Activated T-cell treated with anti-CD3 and anti-CD28 coated beads, Interleukin-2, amount 50 U/mL, for 24 hours (primary cell): ENCODE measurements around the gene DIAPH2.

Source experiments
- DNase-seq: peaks from one replicate; pipeline ENCODE4 v3.0.0-alpha.2; 2020
- H3K27ac Mint-ChIP-seq: 2 replicates; pipeline ENCODE4 v1.8.0; 2020; ENCODE audit warnings: mild to moderate bottlenecking, mixed read lengths
- H3K27me3 Mint-ChIP-seq: 2 replicates; pipeline ENCODE4 v1.8.0; 2020; ENCODE audit warnings: mixed read lengths
- H3K36me3 Mint-ChIP-seq: 2 replicates; pipeline ENCODE4 v1.8.0; 2020; ENCODE audit warnings: low read depth, mixed read lengths
- H3K4me1 Mint-ChIP-seq: 2 replicates; pipeline ENCODE4 v1.8.0; 2020; ENCODE audit warnings: low read depth, mixed read lengths
- H3K4me3 Mint-ChIP-seq: 2 replicates; pipeline ENCODE4 v1.8.0; 2020; ENCODE audit warnings: mild to moderate bottlenecking, moderate library complexity, mixed read lengths
- H3K9me3 Mint-ChIP-seq: 2 replicates; pipeline ENCODE4 v1.8.0; 2020; ENCODE audit warnings: mixed read lengths

DIAPH2 gene

DNA sequence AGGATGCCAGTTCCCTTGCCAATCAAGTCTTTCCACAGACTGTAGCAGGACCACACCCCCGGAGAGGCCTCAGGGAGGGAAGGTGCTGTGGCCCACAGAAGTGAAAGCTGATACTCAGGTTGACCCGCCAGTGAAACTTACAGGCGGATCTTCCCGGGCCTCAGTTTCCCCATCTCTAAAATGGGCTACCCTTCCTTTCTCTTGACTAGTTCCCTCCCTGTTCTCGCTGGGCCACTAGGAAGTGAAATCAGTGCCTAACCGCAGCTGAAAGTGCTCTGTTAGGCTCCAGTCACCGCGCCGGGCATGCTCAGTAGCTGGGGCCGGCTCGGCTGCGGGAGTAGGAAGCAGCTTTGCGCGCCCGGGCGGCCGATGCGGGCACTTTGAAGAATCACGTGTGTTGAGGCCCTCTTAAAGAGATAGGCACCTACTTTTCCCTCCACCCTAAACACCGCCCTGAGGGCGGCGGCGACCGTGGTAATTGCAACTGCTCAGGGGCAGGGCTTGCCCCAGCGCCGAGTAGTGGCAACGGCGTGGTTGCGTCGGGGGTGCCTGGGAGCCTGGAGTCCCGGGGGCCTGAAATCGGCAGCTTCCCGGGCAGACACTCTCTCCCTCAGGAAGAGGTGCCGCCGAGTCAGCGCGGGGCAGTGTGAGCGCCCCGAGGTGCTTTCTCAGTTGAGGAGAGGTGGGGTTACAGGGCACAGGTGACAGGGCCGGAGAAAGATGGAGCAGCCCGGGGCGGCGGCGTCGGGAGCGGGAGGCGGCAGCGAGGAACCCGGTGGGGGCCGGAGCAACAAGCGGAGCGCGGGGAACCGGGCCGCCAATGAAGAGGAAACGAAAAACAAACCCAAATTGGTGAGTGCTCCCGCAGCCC, at the start of gene DIAPH2:
Gene DIAPH2 (plus strand): TSS at position 504 of the 871 bp plus-strand sequence.
- Mint-ChIP-seq H3K4me1 (peaks cover 35% of the 10 kb centered on the region), H3K27ac (peak within 1 kb of the TSS; percentile 94)
- peak; percentile 77 for DNase-seq

GRCh38 chrX:96650023-96650422, 34.6 kb upstream of the DIAPH2 start:
- no peaks in the 10 kb centered on the region for H3K9me3 Mint-ChIP-seq
- H3K4me1 Mint-ChIP-seq, result no peaks in the 10 kb centered on the region
- peaks cover 33% of the 10 kb centered on the region for H3K27me3 Mint-ChIP-seq
- DNase-seq, result no peak
- no peak overlapping the region for H3K27ac Mint-ChIP-seq
- H3K4me3 Mint-ChIP-seq, result no peak overlapping the region
- H3K36me3 Mint-ChIP-seq, result no peaks in the 10 kb centered on the region

More for the DNA sequence above, at the start of gene DIAPH2:
- peak within 1 kb of the TSS; percentile 89 for H3K4me3 Mint-ChIP-seq
- H3K27me3 Mint-ChIP-seq, result peaks cover 29% of the 10 kb centered on the region
- H3K9me3 Mint-ChIP-seq, result no peaks in the 10 kb centered on the region
- H3K36me3 Mint-ChIP-seq, result peaks cover 2% of the 10 kb centered on the region

DNA sequence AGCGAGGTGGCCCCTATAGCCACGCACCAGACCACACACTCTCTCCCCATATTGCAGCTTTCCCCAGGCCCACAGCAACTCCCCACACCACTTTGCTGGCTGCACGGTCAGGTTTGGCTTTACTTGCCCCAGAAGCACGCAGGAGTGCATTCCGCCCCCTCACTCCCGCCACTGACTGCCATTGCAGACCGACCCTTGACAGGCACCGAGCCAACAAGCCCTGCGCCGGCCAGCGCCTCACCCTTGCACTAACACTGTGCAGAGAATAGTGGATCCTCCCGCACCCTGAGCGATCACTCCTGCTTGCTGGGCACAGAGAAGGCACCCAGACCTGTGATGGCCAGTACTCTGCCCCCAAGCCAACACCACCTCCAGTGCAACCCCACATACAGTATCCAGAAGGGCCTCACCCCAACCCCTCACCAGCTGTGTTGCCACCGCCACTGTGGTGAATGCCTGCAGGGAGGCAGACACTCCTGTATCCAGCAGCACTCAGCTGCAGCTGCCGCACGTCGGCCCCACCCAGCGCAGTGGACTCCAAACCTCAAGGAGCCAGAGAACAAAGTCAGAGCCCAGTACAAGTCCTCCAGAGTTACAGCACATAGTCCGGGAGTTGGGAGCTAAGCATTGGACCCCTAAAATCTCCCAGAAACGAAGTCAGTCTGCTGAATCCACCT, 28.6 kb upstream of the DIAPH2 start:
- peaks cover 38% of the 10 kb centered on the region for H3K27me3 Mint-ChIP-seq
- no peaks in the 10 kb centered on the region for H3K36me3 Mint-ChIP-seq
- H3K27ac Mint-ChIP-seq, result no peak overlapping the region
- H3K4me1 Mint-ChIP-seq, result no peaks in the 10 kb centered on the region
- DNase-seq, result no peak
- H3K9me3 Mint-ChIP-seq, result no peaks in the 10 kb centered on the region
- no peak overlapping the region for H3K4me3 Mint-ChIP-seq

GRCh38 chrX:96682516-96682915, 2.1 kb upstream of the DIAPH2 start:
- Mint-ChIP-seq H3K4me1 (peaks cover 30% of the 10 kb centered on the region), H3K36me3 (peaks cover 2% of the 10 kb centered on the region), H3K27me3 (peaks cover 26% of the 10 kb centered on the region), H3K4me3 (no peak overlapping the region), H3K9me3 (no peaks in the 10 kb centered on the region), H3K27ac (no peak overlapping the region)
- DNase-seq, result no peak

- no peak for DNase-seq
- peaks cover 35% of the 10 kb centered on the region for H3K4me1 Mint-ChIP-seq
- H3K27me3 Mint-ChIP-seq, result peaks cover 29% of the 10 kb centered on the region
- peak overlapping the region; percentile 89 for H3K4me3 Mint-ChIP-seq
- peaks cover 2% of the 10 kb centered on the region for H3K36me3 Mint-ChIP-seq
- peak overlapping the region; percentile 94 for H3K27ac Mint-ChIP-seq
- H3K9me3 Mint-ChIP-seq, result no peaks in the 10 kb centered on the region
These were observed 674 bp upstream of the DIAPH2 start for GRCh38 chrX:96683997-96684338.

- peaks cover 29% of the 10 kb centered on the region for H3K27me3 Mint-ChIP-seq
- H3K4me1 Mint-ChIP-seq, result peaks cover 35% of the 10 kb centered on the region
- H3K9me3 Mint-ChIP-seq, result no peaks in the 10 kb centered on the region
- H3K36me3 Mint-ChIP-seq, result peaks cover 2% of the 10 kb centered on the region
- peak overlapping the region; percentile 89 for H3K4me3 Mint-ChIP-seq
- H3K27ac Mint-ChIP-seq, result peak overlapping the region; percentile 94
- peak; percentile 54 for DNase-seq
These were observed 813 bp downstream of the DIAPH2 start for GRCh38 chrX:96685210-96686099.

DNA sequence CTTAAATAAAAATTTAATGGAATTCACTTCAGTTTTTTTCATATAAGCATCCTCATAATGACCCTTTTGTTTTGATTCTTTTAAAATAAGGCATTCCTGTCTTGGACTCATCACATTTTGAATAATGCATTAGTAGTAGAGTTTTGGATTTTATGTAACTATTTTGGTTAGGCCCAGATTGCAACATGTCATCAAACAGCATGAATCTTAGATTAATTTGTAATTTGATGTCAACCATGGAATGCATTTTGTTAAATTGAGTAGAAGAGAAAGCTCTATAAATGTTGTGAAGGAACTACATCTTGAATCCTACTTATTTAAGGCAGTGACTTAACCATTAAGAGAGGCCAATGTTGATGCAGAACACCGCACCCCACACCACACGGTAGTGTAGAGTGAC, 3.1 kb downstream of the DIAPH2 start:
- H3K36me3 Mint-ChIP-seq, result peaks cover 2% of the 10 kb centered on the region
- H3K9me3 Mint-ChIP-seq, result no peaks in the 10 kb centered on the region
- peaks cover 25% of the 10 kb centered on the region for H3K27me3 Mint-ChIP-seq
- no peak overlapping the region for H3K27ac Mint-ChIP-seq
- no peak overlapping the region for H3K4me3 Mint-ChIP-seq
- H3K4me1 Mint-ChIP-seq, result peaks cover 30% of the 10 kb centered on the region
- DNase-seq, result no peak

GRCh38 chrX:96688789-96689188, 4.1 kb downstream of the DIAPH2 start:
- peaks cover 2% of the 10 kb centered on the region for H3K36me3 Mint-ChIP-seq
- no peak overlapping the region for H3K27ac Mint-ChIP-seq
- H3K4me1 Mint-ChIP-seq, result peaks cover 24% of the 10 kb centered on the region
- H3K27me3 Mint-ChIP-seq, result peaks cover 21% of the 10 kb centered on the region
- no peaks in the 10 kb centered on the region for H3K9me3 Mint-ChIP-seq
- DNase-seq, result no peak
- no peak overlapping the region for H3K4me3 Mint-ChIP-seq

GRCh38 chrX:96689991-96690390, 5.3 kb downstream of the DIAPH2 start:
- peaks cover 14% of the 10 kb centered on the region for H3K27me3 Mint-ChIP-seq
- no peaks in the 10 kb centered on the region for H3K9me3 Mint-ChIP-seq
- peaks cover 17% of the 10 kb centered on the region for H3K4me1 Mint-ChIP-seq
- no peaks in the 10 kb centered on the region for H3K36me3 Mint-ChIP-seq
- no peak for DNase-seq
- H3K27ac Mint-ChIP-seq, result no peak overlapping the region
- no peak overlapping the region for H3K4me3 Mint-ChIP-seq

DNA sequence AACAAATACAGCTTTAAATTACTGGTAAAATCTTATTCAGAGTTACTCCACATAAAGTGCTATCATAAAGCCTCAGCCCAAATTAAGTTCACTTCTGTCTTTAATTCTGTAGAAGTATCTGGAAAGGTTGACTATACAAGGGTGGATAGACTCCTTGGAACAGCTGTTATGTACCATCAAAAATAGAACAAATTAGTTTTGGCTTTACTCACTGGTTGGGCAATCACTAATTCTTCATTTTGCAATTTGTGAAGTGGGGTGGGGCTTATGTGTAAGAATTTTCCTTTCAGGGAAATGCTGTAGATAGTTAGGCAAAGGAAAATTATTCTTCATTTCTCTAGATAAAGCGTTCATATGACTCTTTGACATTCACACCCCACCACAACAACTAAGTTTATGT, 7.8 kb downstream of the DIAPH2 start:
- Mint-ChIP-seq H3K9me3 (no peaks in the 10 kb centered on the region), H3K36me3 (peaks cover 2% of the 10 kb centered on the region), H3K4me1 (peaks cover 5% of the 10 kb centered on the region), H3K27ac (no peak overlapping the region), H3K27me3 (peaks cover 5% of the 10 kb centered on the region), H3K4me3 (no peak overlapping the region)
- no peak for DNase-seq

DNA sequence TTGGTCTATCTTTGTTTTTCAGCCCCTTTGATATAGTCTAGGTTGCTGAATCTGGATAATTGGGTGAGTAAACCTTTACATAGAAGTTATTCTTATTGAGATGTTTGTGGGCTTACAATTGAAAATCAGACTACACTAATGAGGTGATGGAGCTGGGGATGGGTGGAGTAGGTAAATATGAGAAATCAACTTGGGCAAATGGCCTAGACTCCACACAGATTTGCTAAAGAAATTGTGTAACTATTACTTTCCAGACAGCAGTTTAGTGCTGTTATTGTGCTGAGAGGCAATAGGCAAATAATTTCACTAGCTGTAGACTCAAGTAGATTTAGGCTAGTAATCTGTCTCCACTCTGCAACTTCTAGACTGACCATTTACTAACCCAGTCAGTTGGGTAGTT, 8.2 kb downstream of the DIAPH2 start:
- no peak for DNase-seq
- Mint-ChIP-seq H3K27me3 (peaks cover 2% of the 10 kb centered on the region), H3K36me3 (peaks cover 2% of the 10 kb centered on the region), H3K4me1 (peaks cover 3% of the 10 kb centered on the region), H3K4me3 (no peak overlapping the region), H3K27ac (no peak overlapping the region), H3K9me3 (no peaks in the 10 kb centered on the region)

DNA sequence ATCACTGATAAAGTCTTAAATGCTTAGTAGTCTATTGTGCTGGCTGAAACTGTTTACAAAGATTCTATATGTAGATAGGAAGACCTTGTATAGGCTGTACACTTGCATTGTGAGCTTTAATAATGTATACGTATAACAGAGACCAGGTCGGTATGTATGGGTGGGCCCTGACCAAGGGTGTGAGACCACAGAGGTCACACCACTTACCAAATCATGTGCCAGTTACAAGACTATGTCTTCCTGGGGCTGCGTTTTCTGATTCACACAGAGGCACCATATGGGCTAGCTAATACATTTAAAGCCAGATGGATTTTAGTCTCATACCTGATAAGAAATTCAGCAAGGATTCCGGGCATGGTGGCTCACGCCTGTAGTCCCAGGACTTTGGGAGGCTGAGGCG, 8.8 kb downstream of the DIAPH2 start:
- H3K4me3 Mint-ChIP-seq, result no peak overlapping the region
- H3K36me3 Mint-ChIP-seq, result peaks cover 2% of the 10 kb centered on the region
- H3K9me3 Mint-ChIP-seq, result no peaks in the 10 kb centered on the region
- peaks cover 2% of the 10 kb centered on the region for H3K4me1 Mint-ChIP-seq
- DNase-seq, result no peak
- H3K27me3 Mint-ChIP-seq, result peaks cover 2% of the 10 kb centered on the region
- no peak overlapping the region for H3K27ac Mint-ChIP-seq

- Mint-ChIP-seq H3K27me3 (peaks cover 8% of the 10 kb centered on the region), H3K36me3 (peaks cover 2% of the 10 kb centered on the region), H3K4me1 (no peaks in the 10 kb centered on the region), H3K27ac (no peak overlapping the region), H3K4me3 (no peak overlapping the region), H3K9me3 (no peaks in the 10 kb centered on the region)
- DNase-seq, result no peak
These were observed 11.8 kb downstream of the DIAPH2 start for GRCh38 chrX:96696462-96696861.

- Mint-ChIP-seq H3K27me3 (peaks cover 12% of the 10 kb centered on the region), H3K27ac (no peak overlapping the region), H3K36me3 (peaks cover 2% of the 10 kb centered on the region), H3K9me3 (no peaks in the 10 kb centered on the region), H3K4me1 (no peaks in the 10 kb centered on the region), H3K4me3 (no peak overlapping the region)
- DNase-seq, result no peak
These were observed 16.0 kb downstream of the DIAPH2 start for GRCh38 chrX:96700625-96701024.
